OCI-LY7 (cell line): ENCODE results near the gene FBF1. TPM values are rescaled to one million over a fixed set of nuclear protein-coding genes. Genes with fewer than 3 reads are reported as not detected.

Source experiments
- BruUV-seq: library from RNA; stranded (reverse); fragments of 400-500 nt; replicated peaks from 2 replicates; lab custom pipeline; 2021; lab: Mats Ljungman, UMichigan
- CTCF ChIA-PET: fragments of 300-600 bp; sonication (Branson Sonifier 250); formaldehyde crosslinking; loops from one replicate; lab custom pipeline; 2022; ENCODE audit warnings: antibody characterized with exemption; ENCODE audit not compliant: unreplicated experiment; lab: Charles Lee
- POLR2A ChIA-PET: fragments of 300-600 bp; sonication (Branson Sonifier 250); formaldehyde crosslinking; loops from one replicate; lab custom pipeline; 2022; ENCODE audit warnings: antibody characterized with exemption; lab: Charles Lee
- DNase-seq: peaks from one replicate; pipeline ENCODE4 v3.0.0-alpha.2; 2015; ENCODE audit warnings: low spot score
- H2AFZ ChIP-seq: fragments of 200-600 bp; sonication (generic), shearing (Covaris generic); 2 replicates; pipeline ENCODE4 v1.6.1; 2014; ENCODE audit warnings: mild to moderate bottlenecking, antibody characterized with exemption, low read length, moderate library complexity
- H3K27ac ChIP-seq: fragments of 200-600 bp; sonication (generic); 2 replicates; pipeline ENCODE4 v1.5.1; 2014; ENCODE audit warnings: mixed run types, low read depth, mild to moderate bottlenecking, moderate library complexity, low read length, inconsistent platforms; ENCODE audit not compliant: poor library complexity, severe bottlenecking
- H3K36me3 ChIP-seq: fragments of 200-600 bp; sonication (generic); 2 replicates; pipeline ENCODE4 v1.6.1; 2014; ENCODE audit warnings: mild to moderate bottlenecking, antibody characterized with exemption, low read length, moderate library complexity, mixed read lengths; ENCODE audit not compliant: insufficient read depth
- H3K4me1 ChIP-seq: fragments of 200-600 bp; sonication (generic); 2 replicates; pipeline ENCODE4 v1.5.1; 2014; ENCODE audit warnings: mild to moderate bottlenecking, low read length; ENCODE audit not compliant: insufficient read depth, poor library complexity, severe bottlenecking
- H3K4me2 ChIP-seq: fragments of 200-600 bp; sonication (generic); 2 replicates; pipeline ENCODE4 v1.6.1; 2014; ENCODE audit warnings: mild to moderate bottlenecking, low read length
- H3K4me3 ChIP-seq: fragments of 200-600 bp; sonication (generic); 2 replicates; pipeline ENCODE4 v1.5.1; 2014; ENCODE audit warnings: mild to moderate bottlenecking, low read depth, low read length; ENCODE audit not compliant: poor library complexity, severe bottlenecking
- H3K79me2 ChIP-seq: fragments of 200-600 bp; sonication (generic); 2 replicates; pipeline ENCODE4 v1.6.1; 2016; ENCODE audit warnings: low read depth, mild to moderate bottlenecking, low read length, moderate library complexity, mixed read lengths; ENCODE audit not compliant: insufficient read depth
- H3K9me2 ChIP-seq: fragments of 200-600 bp; sonication (generic); 2 replicates; pipeline ENCODE4 v1.6.1; 2016; ENCODE audit warnings: mild to moderate bottlenecking, low read length, mixed read lengths; ENCODE audit not compliant: insufficient read depth
- H3K9me3 ChIP-seq: fragments of 200-600 bp; sonication (generic); 2 replicates; pipeline ENCODE4 v1.6.1; 2014; ENCODE audit warnings: mild to moderate bottlenecking, mixed run types, low read length, mixed read lengths
- H4K20me1 ChIP-seq: fragments of 200-600 bp; sonication (generic); 2 replicates; pipeline ENCODE4 v1.6.1; 2014; ENCODE audit warnings: mild to moderate bottlenecking, antibody characterized with exemption, low read length, moderate library complexity, mixed read lengths; ENCODE audit not compliant: insufficient read depth
- EZH2phosphoT487 ChIP-seq: fragments of 200-600 bp; sonication (generic); IDR thresholded peaks from 2 replicates; pipeline ENCODE4 v1.6.1; 2018; ENCODE audit warnings: low read depth, borderline replicate concordance, mild to moderate bottlenecking, mixed run types, antibody characterized with exemption, low read length, moderate library complexity, mixed read lengths
- intact Hi-C: fragments of 100-400 bp; cut with micrococcal nuclease; formaldehyde crosslinking; loops from one replicate; pipeline ENCODE4 v1.10.0; 2022; ENCODE audit not compliant: unreplicated experiment
- total RNA-seq, 2 experiments: library from RNA; depleted of rRNA in 1 of 2; stranded (reverse); fragments of >200 nt in 1 of 2; shearing (Covaris generic) in 1 of 2; gene quantifications; 2 replicates each; pipeline ENCODE4 v1.2.3, GENCODE V29; 2014 to 2022
- TF ChIP-seq, protein P1 (sequence below): fragments of 200-600 bp; sonication (generic); conservative IDR thresholded peaks from 2 replicates; pipeline ENCODE4 v1.5.1; 2014; ENCODE audit warnings: mild to moderate bottlenecking, antibody characterized with exemption, low read length, moderate library complexity, mixed read lengths

FBF1 gene
- total RNA-seq, 2 experiments from 2014 or later: 34.6 to 47.9 TPM

DNA sequence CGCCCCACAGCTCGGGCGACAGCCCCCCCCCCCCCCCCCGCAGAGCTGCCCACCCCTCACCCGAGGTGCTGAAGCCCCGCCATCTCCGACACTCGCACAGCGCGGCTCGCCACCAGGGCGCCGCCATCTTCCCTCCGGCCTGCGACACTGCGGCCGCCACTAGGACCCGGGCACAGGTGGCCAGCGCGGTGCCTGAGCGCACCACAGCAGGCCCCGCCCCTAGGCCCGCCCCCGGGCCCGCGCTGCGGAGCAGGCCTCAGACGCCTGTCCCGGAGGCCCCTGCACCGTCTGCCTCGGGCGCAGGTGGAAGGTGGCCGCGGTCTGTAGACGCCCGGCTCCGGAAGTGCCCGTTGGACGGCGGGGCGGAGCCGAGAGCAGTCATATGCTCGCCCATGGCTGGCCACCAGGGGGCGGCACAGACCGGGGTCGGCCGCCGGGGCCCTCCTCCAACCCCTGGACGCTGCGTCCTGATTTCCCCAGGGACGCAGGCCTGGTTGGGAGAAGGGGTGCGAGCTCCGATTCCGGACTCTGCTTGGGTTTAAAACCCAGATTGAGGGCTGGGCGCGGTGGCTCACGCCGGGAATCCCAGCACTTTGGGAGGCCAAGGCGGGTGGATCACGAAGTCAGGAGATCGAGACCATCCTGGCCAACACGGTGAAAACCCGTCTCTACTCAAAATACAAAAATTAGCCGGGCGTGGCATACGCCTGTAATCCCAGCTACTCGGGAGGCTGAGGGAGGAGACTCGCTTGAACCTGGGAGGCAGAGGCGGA is 35.9 kb downstream of the FBF1 start, which contains the start of gene MRPL38:
Gene MRPL38, minus strand, starts transcription at position 136 of the 773 bp plus-strand sequence. Its CDS starts 9 bp downstream, at position 127.
- Histone ChIP-seq H4K20me1 (no peaks in the 10 kb centered on the region), H3K79me2 (peaks cover 16% of the 10 kb centered on the region), H3K9me3 (no peaks in the 10 kb centered on the region), H3K4me3 (peak within 1 kb of the TSS; percentile 76), H3K27ac (peak within 1 kb of the TSS; percentile 38), H3K4me2 (peak within 1 kb of the TSS; percentile 90), H3K4me1 (peaks cover 37% of the 10 kb centered on the region), H3K9me2 (no peaks in the 10 kb centered on the region), H2AFZ (peak within 1 kb of the TSS; percentile 84), H3K36me3 (peaks cover 35% of the 10 kb centered on the region)
- intact Hi-C loops: loop anchor here (1.0 to 10.0 kb wide), 8 partner anchors 22 to 360 kb away; partner anchors contain the start of genes ACOX1, CDK3, EXOC7 and FBF1
- DNase-seq: peak; percentile 99
- ChIA-PET CTCF (interaction anchor here (0.6 to 2.1 kb wide), 5 partner anchors 9 to 109 kb away, joined by 3 to 8 read pairs (median 4); no protein-coding TSS in a partner anchor), POLR2A (interaction anchor here (0.6 to 2.8 kb wide), 9 partner anchors 8 to 151 kb away, joined by 3 to 9 read pairs (median 4); partner anchors contain the start of genes FBF1, TRIM65 and WBP2)
- TF ChIP-seq EZH2phosphoT487: no peak
- TF ChIP-seq, protein P1, sequence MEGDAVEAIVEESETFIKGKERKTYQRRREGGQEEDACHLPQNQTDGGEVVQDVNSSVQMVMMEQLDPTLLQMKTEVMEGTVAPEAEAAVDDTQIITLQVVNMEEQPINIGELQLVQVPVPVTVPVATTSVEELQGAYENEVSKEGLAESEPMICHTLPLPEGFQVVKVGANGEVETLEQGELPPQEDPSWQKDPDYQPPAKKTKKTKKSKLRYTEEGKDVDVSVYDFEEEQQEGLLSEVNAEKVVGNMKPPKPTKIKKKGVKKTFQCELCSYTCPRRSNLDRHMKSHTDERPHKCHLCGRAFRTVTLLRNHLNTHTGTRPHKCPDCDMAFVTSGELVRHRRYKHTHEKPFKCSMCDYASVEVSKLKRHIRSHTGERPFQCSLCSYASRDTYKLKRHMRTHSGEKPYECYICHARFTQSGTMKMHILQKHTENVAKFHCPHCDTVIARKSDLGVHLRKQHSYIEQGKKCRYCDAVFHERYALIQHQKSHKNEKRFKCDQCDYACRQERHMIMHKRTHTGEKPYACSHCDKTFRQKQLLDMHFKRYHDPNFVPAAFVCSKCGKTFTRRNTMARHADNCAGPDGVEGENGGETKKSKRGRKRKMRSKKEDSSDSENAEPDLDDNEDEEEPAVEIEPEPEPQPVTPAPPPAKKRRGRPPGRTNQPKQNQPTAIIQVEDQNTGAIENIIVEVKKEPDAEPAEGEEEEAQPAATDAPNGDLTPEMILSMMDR: peak; percentile 95
- no TSS peak for BruUV-seq

DNA sequence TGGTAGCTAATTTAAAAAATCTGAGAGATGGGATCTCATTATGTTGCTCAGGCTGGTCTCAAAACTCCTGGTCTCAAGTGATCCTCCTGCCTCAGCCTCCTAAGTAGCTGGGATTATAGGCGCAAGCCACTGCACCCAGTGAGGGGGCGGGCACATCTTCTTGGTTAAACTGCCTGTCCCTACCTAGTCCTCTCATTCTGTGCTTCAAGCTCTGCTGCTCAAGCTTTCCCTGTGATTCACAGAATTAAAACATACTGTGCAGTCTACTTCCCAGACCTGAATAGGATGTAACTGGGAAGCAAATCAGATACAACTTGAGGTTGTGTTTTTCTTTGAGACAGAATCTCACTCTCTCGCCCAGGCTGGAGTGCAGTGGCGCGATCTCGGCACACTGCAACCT is 38.4 kb downstream of the FBF1 start:
- no TSS peak for BruUV-seq
- Histone ChIP-seq H3K9me2 (no peaks in the 10 kb centered on the region), H3K4me1 (peaks cover 25% of the 10 kb centered on the region), H2AFZ (no peak overlapping the region), H3K36me3 (peaks cover 60% of the 10 kb centered on the region), H3K4me3 (no peak overlapping the region), H3K27ac (no peak overlapping the region), H3K79me2 (peaks cover 16% of the 10 kb centered on the region), H3K9me3 (no peaks in the 10 kb centered on the region), H4K20me1 (no peaks in the 10 kb centered on the region), H3K4me2 (no peak overlapping the region)
- POLR2A ChIA-PET: interaction anchor here (0.8 to 1.1 kb wide), 2 partner anchors 22 to 47 kb away, joined by 3 to 4 read pairs; partner anchors contain the start of gene WBP2
- DNase-seq: no peak
- intact Hi-C loops: loop anchor here (10.0 kb wide), 2 partner anchors 202 to 362 kb away; partner anchors contain the start of genes EXOC7 and UBALD2
- TF ChIP-seq, protein P1: no peak
- no peak for TF ChIP-seq EZH2phosphoT487
- CTCF ChIA-PET: no interaction called here
